GM12892 (cell line): ENCODE measurements around the gene SMNDC1.

Source experiments
- POLR2A ChIP-seq: IDR thresholded peaks from 2 replicates; pipeline ENCODE4 v1.6.1; 2011; ENCODE audit warnings: low read depth, low read length, control low read depth
- POLR2AphosphoS5 ChIP-seq: IDR thresholded peaks from 2 replicates; pipeline ENCODE4 v1.6.1; 2011; ENCODE audit warnings: low read depth, low read length, control low read depth

- TF ChIP-seq POLR2AphosphoS5 (no peak), POLR2A (no peak)
These were observed 46.2 kb downstream of the SMNDC1 start for GRCh38 chr10:110258542-110258941.
